ENCODE data around the gene COL20A1. TPM values are rescaled to one million over a fixed set of nuclear protein-coding genes. Genes with fewer than 3 reads are reported as not detected.
"Not testable (repeated sequence)": the region's sequence is repeated elsewhere in the genome, so short reads cannot be mapped to it uniquely, and the experiment has no call there.

COL20A1 gene
- total RNA-seq, 2 donors from 2014 or later = 7.1 TPM; not detected in 1

GRCh38 chr20:63301671-63302070, 8.7 kb downstream of the COL20A1 start:
- Histone ChIP-seq H3K27ac (no peak overlapping the region), H3K9me3 (no peaks in the 10 kb centered on the region), H3K27me3 (replicated peaks; ENCODE audit: insufficient read depth) (peaks cover 16% of the 10 kb centered on the region), H3K36me3 (no peaks in the 10 kb centered on the region), H3K4me3 (no peak overlapping the region), H3K4me1 (replicated peaks) (no peaks in the 10 kb centered on the region)
- DNase-seq (ENCODE audit: low spot score) = no peak
- intact Hi-C loops (cut with DNase I) = no loop called here
- WGBS = 91% methylated on average over 1 of the region's 1 CpG
- TF ChIP-seq CTCF (IDR thresholded peaks at IDR 0.05) = no peak
- no peak for TF ChIP-seq POLR2A (IDR thresholded peaks at IDR 0.05)
- no peak for TF ChIP-seq POLR2AphosphoS5 (IDR thresholded peaks at IDR 0.05)

GRCh38 chr20:63303095-63303666, 10.2 kb downstream of the COL20A1 start:
- Histone ChIP-seq H3K4me3 (no peak overlapping the region), H3K27ac (no peak overlapping the region), H3K9me3 (no peaks in the 10 kb centered on the region), H3K4me1 (replicated peaks) (no peaks in the 10 kb centered on the region), H3K27me3 (replicated peaks; ENCODE audit: insufficient read depth) (peaks cover 24% of the 10 kb centered on the region), H3K36me3 (no peaks in the 10 kb centered on the region)
- WGBS = 45% methylated on average over 5 of the region's 5 CpGs
- no peak for DNase-seq (ENCODE audit: low spot score)
- intact Hi-C loops (cut with DNase I) = no loop called here
- TF ChIP-seq POLR2AphosphoS5 (IDR thresholded peaks at IDR 0.05) = no peak
- no peak for TF ChIP-seq POLR2A (IDR thresholded peaks at IDR 0.05)
- TF ChIP-seq CTCF (IDR thresholded peaks at IDR 0.05) = no peak

GRCh38 chr20:63305393-63305792, 12.4 kb downstream of the COL20A1 start:
- no peak overlapping the region for H3K27ac ChIP-seq
- peaks cover 31% of the 10 kb centered on the region for H3K27me3 ChIP-seq (replicated peaks; ENCODE audit: insufficient read depth)
- no peaks in the 10 kb centered on the region for H3K9me3 ChIP-seq
- H3K4me3 ChIP-seq = no peak overlapping the region
- intact Hi-C loops (cut with DNase I) = no loop called here
- H3K4me1 ChIP-seq (replicated peaks) = no peaks in the 10 kb centered on the region
- no peaks in the 10 kb centered on the region for H3K36me3 ChIP-seq
- TF ChIP-seq POLR2A (IDR thresholded peaks at IDR 0.05) (no peak), POLR2AphosphoS5 (IDR thresholded peaks at IDR 0.05) (no peak), CTCF (IDR thresholded peaks at IDR 0.05) (no peak)
- no peak for DNase-seq (ENCODE audit: low spot score)
- 42% methylated on average over 7 of the region's 8 CpGs for WGBS

DNA sequence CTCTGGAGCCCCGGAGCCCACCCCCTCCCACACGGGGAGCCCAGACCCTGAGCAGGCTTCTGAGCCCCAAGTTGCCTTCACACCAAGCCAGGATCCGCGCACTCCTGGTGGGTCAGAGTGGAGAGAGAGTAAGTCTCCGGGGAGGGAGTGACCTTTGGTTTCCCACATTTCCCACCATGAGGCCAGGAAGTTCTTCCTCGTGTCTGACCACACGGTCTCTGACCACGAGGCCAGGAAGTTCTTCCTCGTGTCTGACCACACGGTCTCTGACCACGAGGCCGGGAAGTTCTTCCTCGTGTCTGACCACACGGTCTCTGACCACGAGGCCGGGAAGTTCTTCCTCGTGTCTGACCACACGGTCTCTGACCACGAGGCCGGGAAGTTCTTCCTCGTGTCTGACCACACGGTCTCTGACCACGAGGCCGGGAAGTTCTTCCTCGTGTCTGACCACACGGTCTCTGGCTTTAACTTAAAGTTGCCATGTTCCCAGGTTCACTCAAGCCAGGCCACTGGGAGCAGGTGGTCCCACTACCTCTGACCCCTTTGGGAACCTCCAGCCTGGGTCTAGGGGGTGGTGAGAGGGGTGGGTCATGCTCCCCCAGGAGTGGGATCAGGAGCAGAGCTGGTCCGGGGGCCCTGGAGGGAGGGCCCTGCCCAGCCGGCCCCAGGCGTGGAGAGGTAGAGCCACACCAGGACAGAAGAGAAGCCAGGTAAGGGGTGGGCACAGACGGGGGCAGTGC, 13.1 kb downstream of the COL20A1 start:
- WGBS = 87% methylated on average over 22 of the region's 30 CpGs
- H3K9me3 ChIP-seq; H3K27ac ChIP-seq; H3K4me3 ChIP-seq; H3K36me3 ChIP-seq; H3K4me1 ChIP-seq (replicated peaks); intact Hi-C loops (cut with DNase I); DNase-seq (ENCODE audit: low spot score): not testable (repeated sequence)
- peaks cover 31% of the 10 kb centered on the region for H3K27me3 ChIP-seq (replicated peaks; ENCODE audit: insufficient read depth)

DNA sequence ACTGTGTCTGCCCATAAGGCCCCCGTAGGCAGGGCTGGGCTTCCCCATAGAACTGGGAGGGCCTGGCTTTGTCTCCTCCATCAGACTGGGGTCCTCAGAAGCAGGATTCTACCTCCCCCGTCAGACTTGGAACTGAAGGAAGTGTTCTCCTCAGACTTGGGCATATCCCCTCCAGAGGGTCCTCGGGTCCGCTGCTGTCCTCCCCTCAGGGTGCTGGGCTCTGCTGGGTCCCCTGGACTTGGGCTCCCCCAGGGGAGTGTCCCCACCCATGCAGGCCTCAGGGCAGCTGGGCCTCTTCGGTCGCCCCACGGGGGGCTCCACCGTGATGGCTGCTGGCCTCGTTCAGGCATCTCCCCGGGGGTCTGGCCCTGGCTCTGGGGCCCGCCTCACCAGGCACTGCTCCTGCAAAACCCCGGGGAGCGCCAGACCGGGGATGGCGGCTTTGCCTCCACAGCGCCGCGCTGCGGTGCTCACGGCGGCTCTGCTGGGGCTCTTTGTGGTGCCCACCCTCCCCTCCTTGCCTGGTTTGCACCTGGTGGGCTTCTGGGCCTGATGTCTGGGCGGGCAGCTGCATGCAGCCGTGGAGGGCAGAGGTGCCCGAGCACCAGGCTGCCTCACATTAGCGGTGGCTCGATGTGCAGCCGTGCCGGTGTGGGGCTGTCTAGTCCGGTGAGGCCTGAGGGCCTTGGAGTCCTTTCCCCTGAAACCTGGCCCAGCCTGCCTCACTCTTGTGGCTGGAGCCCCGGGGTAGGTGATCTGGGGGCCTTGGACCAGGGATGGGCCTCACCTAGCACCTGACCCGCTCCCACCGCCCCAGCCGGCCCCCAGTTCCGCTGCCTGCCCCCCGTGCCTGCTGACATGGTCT, 13.9 kb downstream of the COL20A1 start:
- peaks cover 31% of the 10 kb centered on the region for H3K27me3 ChIP-seq (replicated peaks; ENCODE audit: insufficient read depth)
- no peak overlapping the region for H3K27ac ChIP-seq
- WGBS = 93% methylated on average over 19 of the region's 35 CpGs
- H3K36me3 ChIP-seq = no peaks in the 10 kb centered on the region
- intact Hi-C loops (cut with DNase I) = no loop called here
- DNase-seq (ENCODE audit: low spot score) = no peak
- no peak overlapping the region for H3K4me3 ChIP-seq
- TF ChIP-seq POLR2A (IDR thresholded peaks at IDR 0.05) (no peak), CTCF (IDR thresholded peaks at IDR 0.05) (no peak), POLR2AphosphoS5 (IDR thresholded peaks at IDR 0.05) (no peak)
- no peaks in the 10 kb centered on the region for H3K9me3 ChIP-seq
- no peaks in the 10 kb centered on the region for H3K4me1 ChIP-seq (replicated peaks)

All from prostate gland (tissue), 2 donors.